GM12878 (cell line): ENCODE results near the gene KIF5A. TPM values are rescaled to one million over a fixed set of nuclear protein-coding genes. Genes with fewer than 3 reads are reported as not detected.

Source experiments
- ASH2L ChIP-seq: fragments of 300-600, 200-600 bp; sonication (generic); IDR thresholded peaks from 2 replicates; pipeline ENCODE4 v1.6.1; 2017; ENCODE audit warnings: low read depth, mild to moderate bottlenecking, borderline replicate concordance
- BRCA1 ChIP-seq: IDR thresholded peaks from 2 replicates; pipeline ENCODE4 v1.6.1; 2011; ENCODE audit warnings: low read depth, low read length, improper control_type of control experiment
- EZH2 ChIP-seq: IDR thresholded peaks from 2 replicates; pipeline ENCODE4 v1.6.1; 2012; ENCODE audit warnings: low read depth, mild to moderate bottlenecking, control low read depth, inconsistent platforms, low read length, borderline replicate concordance; ENCODE audit not compliant: control insufficient read depth
- NBN ChIP-seq: fragments of 450-650 bp; IDR thresholded peaks from 2 replicates; pipeline ENCODE4 v1.6.1; 2016
- NR2F1 ChIP-seq: fragments of 450-650 bp; conservative IDR thresholded peaks from 2 replicates; pipeline ENCODE4 v1.6.1; 2017; ENCODE audit warnings: mild to moderate bottlenecking
- PAX8 ChIP-seq: fragments of 450-650 bp; IDR thresholded peaks from 2 replicates; pipeline ENCODE4 v1.6.1; 2017; ENCODE audit warnings: mild to moderate bottlenecking, moderate library complexity
- PML ChIP-seq: IDR thresholded peaks from 2 replicates; pipeline ENCODE4 v1.6.1; 2012; ENCODE audit warnings: low read length, inconsistent platforms
- POU2F2 ChIP-seq: IDR thresholded peaks from 3 replicates; pipeline ENCODE4 v1.6.1; 2011; ENCODE audit warnings: low read depth, mild to moderate bottlenecking, low read length, borderline replicate concordance
- RAD21 ChIP-seq: IDR thresholded peaks from 2 replicates; pipeline ENCODE4 v1.6.1; 2011; ENCODE audit warnings: mild to moderate bottlenecking, low read depth, low read length, moderate library complexity; ENCODE audit not compliant: insufficient read depth
- RUNX3 ChIP-seq: IDR thresholded peaks from 2 replicates; pipeline ENCODE4 v1.6.1; 2012; ENCODE audit warnings: low read length, inconsistent platforms
- SKIL ChIP-seq: fragments of 450-650 bp; IDR thresholded peaks from 2 replicates; pipeline ENCODE4 v1.6.1; 2017; ENCODE audit warnings: mild to moderate bottlenecking, low read depth, inconsistent platforms; ENCODE audit not compliant: poor library complexity, severe bottlenecking
- STAT1 ChIP-seq: fragments of 450-650 bp; conservative IDR thresholded peaks from 2 replicates; pipeline ENCODE4 v1.6.1; 2014; ENCODE audit warnings: antibody characterized with exemption, mild to moderate bottlenecking
- ZBTB40 ChIP-seq: fragments of 450-650 bp; IDR thresholded peaks from 2 replicates; pipeline ENCODE4 v1.6.1; 2016; ENCODE audit warnings: mild to moderate bottlenecking, moderate library complexity, borderline replicate concordance
- ZNF217 ChIP-seq: fragments of 450-650 bp; IDR thresholded peaks from 2 replicates; pipeline ENCODE4 v1.6.1; 2017; ENCODE audit warnings: antibody characterized with exemption, mild to moderate bottlenecking
- polyA plus RNA-seq, 11 experiments: library from polyadenylated mRNA; depleted of rRNA in 4 of 11; unstranded in 6 of 11; stranded (reverse) in 5 of 11; fragments of >200 nt; fragmentation: Nextera tagmentation in 4 of 11; fragmentation: Illumina TruSeq in 1 of 11; extraction: Ambion mirVana in 4 of 11; extraction: Trizol in 1 of 11; gene quantifications; 1 replicate in 1 of 11; 2 replicates in 10 of 11; pipeline versions ENCODE4 v1.2.1 to v1.2.3, GENCODE V29; 2011 to 2016; ENCODE audit warnings: inconsistent platforms in 2 of 11, missing spikeins in 2 of 11, low read depth in 1 of 11
- total RNA-seq, 4 experiments: library from RNA; depleted of rRNA in 3 of 4; stranded (reverse); fragments of >200 nt in 3 of 4; fragmentation: Illumina TruSeq in 1 of 4; extraction: Trizol in 1 of 4; gene quantifications; 2 replicates each; pipeline versions ENCODE4 v1.2.1 to v1.2.3, GENCODE V29; 2013 to 2021
- TF ChIP-seq, protein P1 (sequence below): fragments of 450-650 bp; IDR thresholded peaks from 2 replicates; pipeline ENCODE4 v1.6.1; 2017; ENCODE audit warnings: mild to moderate bottlenecking, moderate library complexity

KIF5A gene
- total and polyA plus RNA-seq, 10 of the 15 experiments (the other 5 are each of a cell fraction or from before 2014, with no cell fraction given): 0.35 to 2.9 (median 0.97) TPM

- TF ChIP-seq ZBTB40: 0 out of 2 replicates have a peak, but pooled peaks have one; percentile 6
- TF ChIP-seq NR2F1: peak; percentile 54; the same call in 1 of the 2 replicates
- TF ChIP-seq STAT1: no peak
- no peak for TF ChIP-seq BRCA1
- no peak for TF ChIP-seq PAX8
- no peak for TF ChIP-seq ASH2L
- TF ChIP-seq ZNF217: no peak
- TF ChIP-seq RAD21: no peak
- TF ChIP-seq, protein P1, sequence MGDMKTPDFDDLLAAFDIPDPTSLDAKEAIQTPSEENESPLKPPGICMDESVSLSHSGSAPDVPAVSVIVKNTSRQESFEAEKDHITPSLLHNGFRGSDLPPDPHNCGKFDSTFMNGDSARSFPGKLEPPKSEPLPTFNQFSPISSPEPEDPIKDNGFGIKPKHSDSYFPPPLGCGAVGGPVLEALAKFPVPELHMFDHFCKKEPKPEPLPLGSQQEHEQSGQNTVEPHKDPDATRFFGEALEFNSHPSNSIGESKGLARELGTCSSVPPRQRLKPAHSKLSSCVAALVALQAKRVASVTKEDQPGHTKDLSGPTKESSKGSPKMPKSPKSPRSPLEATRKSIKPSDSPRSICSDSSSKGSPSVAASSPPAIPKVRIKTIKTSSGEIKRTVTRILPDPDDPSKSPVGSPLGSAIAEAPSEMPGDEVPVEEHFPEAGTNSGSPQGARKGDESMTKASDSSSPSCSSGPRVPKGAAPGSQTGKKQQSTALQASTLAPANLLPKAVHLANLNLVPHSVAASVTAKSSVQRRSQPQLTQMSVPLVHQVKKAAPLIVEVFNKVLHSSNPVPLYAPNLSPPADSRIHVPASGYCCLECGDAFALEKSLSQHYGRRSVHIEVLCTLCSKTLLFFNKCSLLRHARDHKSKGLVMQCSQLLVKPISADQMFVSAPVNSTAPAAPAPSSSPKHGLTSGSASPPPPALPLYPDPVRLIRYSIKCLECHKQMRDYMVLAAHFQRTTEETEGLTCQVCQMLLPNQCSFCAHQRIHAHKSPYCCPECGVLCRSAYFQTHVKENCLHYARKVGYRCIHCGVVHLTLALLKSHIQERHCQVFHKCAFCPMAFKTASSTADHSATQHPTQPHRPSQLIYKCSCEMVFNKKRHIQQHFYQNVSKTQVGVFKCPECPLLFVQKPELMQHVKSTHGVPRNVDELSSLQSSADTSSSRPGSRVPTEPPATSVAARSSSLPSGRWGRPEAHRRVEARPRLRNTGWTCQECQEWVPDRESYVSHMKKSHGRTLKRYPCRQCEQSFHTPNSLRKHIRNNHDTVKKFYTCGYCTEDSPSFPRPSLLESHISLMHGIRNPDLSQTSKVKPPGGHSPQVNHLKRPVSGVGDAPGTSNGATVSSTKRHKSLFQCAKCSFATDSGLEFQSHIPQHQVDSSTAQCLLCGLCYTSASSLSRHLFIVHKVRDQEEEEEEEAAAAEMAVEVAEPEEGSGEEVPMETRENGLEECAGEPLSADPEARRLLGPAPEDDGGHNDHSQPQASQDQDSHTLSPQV: no peak
- no peak; the same call in 2 of the 3 replicates for TF ChIP-seq POU2F2
- TF ChIP-seq SKIL: no peak
- TF ChIP-seq RUNX3: 0 out of 2 replicates have a peak, but pooled peaks have one; percentile 3
- TF ChIP-seq EZH2: no peak
- peak; percentile 61; the same call in 1 of the 2 replicates for TF ChIP-seq PML
- TF ChIP-seq NBN: 0 out of 2 replicates have a peak, but pooled peaks have one; percentile 44
Observed at GRCh38 chr12:57590864-57591781, 41.3 kb downstream of the KIF5A start, which contains the start of gene PIP4K2C (continued).
